NCI-H1105 treated with DMSO at 0.1 percent for 48 hours (cell line): ENCODE data around the gene U2SURP.
"Not testable (repeated sequence)": the region's sequence is repeated elsewhere in the genome, so short reads cannot be mapped to it uniquely, and the experiment has no call there.

Source experiments
- DNase-seq: peaks from one replicate; lab custom pipeline; 2025; lab: John Stamatoyannopoulos, UW

The U2SURP gene

GRCh38 chr3:143071776-143072175, 70.4 kb downstream of the U2SURP start:
- no peak for DNase-seq

- DNase-seq, result not testable (repeated sequence)
Measured at GRCh38 chr3:143072298-143073020, 71.1 kb downstream of the U2SURP start.

- not testable (repeated sequence) for DNase-seq
Measured at GRCh38 chr3:143073541-143073940, 72.2 kb downstream of the U2SURP start.

- DNase-seq, result not testable (repeated sequence)
Measured at GRCh38 chr3:143073983-143074382, 72.6 kb downstream of the U2SURP start.

GRCh38 chr3:143078883-143079282, 77.5 kb downstream of the U2SURP start:
- no peak for DNase-seq

- no peak for DNase-seq
Measured at GRCh38 chr3:143080196-143080595, 78.8 kb downstream of the U2SURP start.

GRCh38 chr3:143081365-143081764, 80.0 kb downstream of the U2SURP start:
- no peak for DNase-seq

GRCh38 chr3:143081844-143082778, 80.7 kb downstream of the U2SURP start:
- no peak for DNase-seq

- no peak for DNase-seq
Measured at GRCh38 chr3:143083781-143084180, 82.4 kb downstream of the U2SURP start.

GRCh38 chr3:143084856-143085731, 83.7 kb downstream of the U2SURP start:
- no peak for DNase-seq

- DNase-seq, result no peak
Measured at GRCh38 chr3:143088835-143089234, 87.5 kb downstream of the U2SURP start.

GRCh38 chr3:143089965-143090364, 88.6 kb downstream of the U2SURP start:
- no peak for DNase-seq

GRCh38 chr3:143090486-143090885, 89.1 kb downstream of the U2SURP start:
- DNase-seq, result peak; percentile 96

GRCh38 chr3:143090976-143091837, 89.8 kb downstream of the U2SURP start:
- peak; percentile 96 for DNase-seq

GRCh38 chr3:143092191-143092590, 90.8 kb downstream of the U2SURP start:
- DNase-seq, result no peak

GRCh38 chr3:143095813-143096212, 94.4 kb downstream of the U2SURP start:
- no peak for DNase-seq

GRCh38 chr3:143098032-143098764, 96.8 kb downstream of the U2SURP start:
- no peak for DNase-seq

GRCh38 chr3:143099210-143099609, 97.8 kb downstream of the U2SURP start:
- DNase-seq, result no peak

- DNase-seq, result no peak
Measured at GRCh38 chr3:143099690-143100089, 98.3 kb downstream of the U2SURP start.

- DNase-seq, result no peak
Measured at GRCh38 chr3:143100451-143100850, 99.1 kb downstream of the U2SURP start.
